Measurements from ENCODE around the gene HACD3.

DNA sequence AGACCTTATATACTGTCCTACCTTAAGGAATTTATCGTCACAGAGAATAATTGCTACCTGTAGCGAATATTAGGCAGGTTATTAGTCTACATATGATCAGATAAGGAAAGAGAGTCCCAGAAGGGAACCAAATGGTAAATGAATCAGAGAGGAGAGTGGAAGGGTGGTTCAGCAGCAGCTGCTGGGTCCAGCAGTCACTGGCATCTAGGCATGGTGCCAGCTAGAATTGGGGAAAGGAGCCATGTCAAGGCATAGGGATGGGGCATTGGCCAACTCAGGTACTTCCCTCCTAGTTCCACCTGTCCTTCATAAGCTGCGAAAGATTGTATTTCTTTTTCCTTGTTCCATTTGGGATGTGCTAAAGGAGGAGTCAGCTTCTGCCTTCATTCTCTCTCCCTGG is 23.4 kb downstream of the HACD3 start:
- TF ChIP-seq SP1 (IDR thresholded peaks at IDR 0.05), result no peak
- TF ChIP-seq BHLHE40 (IDR thresholded peaks at IDR 0.05; ENCODE audit: borderline replicate concordance), result no peak
- TF ChIP-seq HDGF (IDR thresholded peaks at IDR 0.05; ENCODE audit: borderline replicate concordance), result no peak
- no peak for TF ChIP-seq FOXA1 (IDR thresholded peaks at IDR 0.05)
- TF ChIP-seq CTBP1 (IDR thresholded peaks at IDR 0.05; ENCODE audit: borderline replicate concordance), result no peak
- TF ChIP-seq ZNF384 (IDR thresholded peaks at IDR 0.05), result no peak
- no peak for TF ChIP-seq FOXM1 (IDR thresholded peaks at IDR 0.05; ENCODE audit: borderline replicate concordance)
- TF ChIP-seq, protein P1, sequence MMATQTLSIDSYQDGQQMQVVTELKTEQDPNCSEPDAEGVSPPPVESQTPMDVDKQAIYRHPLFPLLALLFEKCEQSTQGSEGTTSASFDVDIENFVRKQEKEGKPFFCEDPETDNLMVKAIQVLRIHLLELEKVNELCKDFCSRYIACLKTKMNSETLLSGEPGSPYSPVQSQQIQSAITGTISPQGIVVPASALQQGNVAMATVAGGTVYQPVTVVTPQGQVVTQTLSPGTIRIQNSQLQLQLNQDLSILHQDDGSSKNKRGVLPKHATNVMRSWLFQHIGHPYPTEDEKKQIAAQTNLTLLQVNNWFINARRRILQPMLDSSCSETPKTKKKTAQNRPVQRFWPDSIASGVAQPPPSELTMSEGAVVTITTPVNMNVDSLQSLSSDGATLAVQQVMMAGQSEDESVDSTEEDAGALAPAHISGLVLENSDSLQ (IDR thresholded peaks at IDR 0.05), result no peak
- TF ChIP-seq TARDBP (IDR thresholded peaks at IDR 0.05), result no peak
- TF ChIP-seq NFRKB (IDR thresholded peaks at IDR 0.05), result no peak
- TF ChIP-seq SUZ12 (IDR thresholded peaks at IDR 0.05), result no peak
- no peak for TF ChIP-seq LEF1 (IDR thresholded peaks at IDR 0.05; ENCODE audit: borderline replicate concordance)
- TF ChIP-seq L3MBTL2 (conservative IDR thresholded peaks at IDR 0.05), result no peak
- no peak for TF ChIP-seq FOXK2 (IDR thresholded peaks at IDR 0.05)
